HG03039 (cell line): ENCODE data around the gene IRF8.
"Not testable (repeated sequence)": the region's sequence is repeated elsewhere in the genome, so short reads cannot be mapped to it uniquely, and the experiment has no call there.

Experiments used
- ATAC-seq: cut with Tn5 transposase; IDR thresholded peaks from one replicate; pipeline ENCODE4 v1.9.1; 2021; ENCODE audit warnings: mild to moderate bottlenecking, moderate library complexity; ENCODE audit not compliant: unreplicated experiment

The IRF8 gene, protein sequence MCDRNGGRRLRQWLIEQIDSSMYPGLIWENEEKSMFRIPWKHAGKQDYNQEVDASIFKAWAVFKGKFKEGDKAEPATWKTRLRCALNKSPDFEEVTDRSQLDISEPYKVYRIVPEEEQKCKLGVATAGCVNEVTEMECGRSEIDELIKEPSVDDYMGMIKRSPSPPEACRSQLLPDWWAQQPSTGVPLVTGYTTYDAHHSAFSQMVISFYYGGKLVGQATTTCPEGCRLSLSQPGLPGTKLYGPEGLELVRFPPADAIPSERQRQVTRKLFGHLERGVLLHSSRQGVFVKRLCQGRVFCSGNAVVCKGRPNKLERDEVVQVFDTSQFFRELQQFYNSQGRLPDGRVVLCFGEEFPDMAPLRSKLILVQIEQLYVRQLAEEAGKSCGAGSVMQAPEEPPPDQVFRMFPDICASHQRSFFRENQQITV

DNA sequence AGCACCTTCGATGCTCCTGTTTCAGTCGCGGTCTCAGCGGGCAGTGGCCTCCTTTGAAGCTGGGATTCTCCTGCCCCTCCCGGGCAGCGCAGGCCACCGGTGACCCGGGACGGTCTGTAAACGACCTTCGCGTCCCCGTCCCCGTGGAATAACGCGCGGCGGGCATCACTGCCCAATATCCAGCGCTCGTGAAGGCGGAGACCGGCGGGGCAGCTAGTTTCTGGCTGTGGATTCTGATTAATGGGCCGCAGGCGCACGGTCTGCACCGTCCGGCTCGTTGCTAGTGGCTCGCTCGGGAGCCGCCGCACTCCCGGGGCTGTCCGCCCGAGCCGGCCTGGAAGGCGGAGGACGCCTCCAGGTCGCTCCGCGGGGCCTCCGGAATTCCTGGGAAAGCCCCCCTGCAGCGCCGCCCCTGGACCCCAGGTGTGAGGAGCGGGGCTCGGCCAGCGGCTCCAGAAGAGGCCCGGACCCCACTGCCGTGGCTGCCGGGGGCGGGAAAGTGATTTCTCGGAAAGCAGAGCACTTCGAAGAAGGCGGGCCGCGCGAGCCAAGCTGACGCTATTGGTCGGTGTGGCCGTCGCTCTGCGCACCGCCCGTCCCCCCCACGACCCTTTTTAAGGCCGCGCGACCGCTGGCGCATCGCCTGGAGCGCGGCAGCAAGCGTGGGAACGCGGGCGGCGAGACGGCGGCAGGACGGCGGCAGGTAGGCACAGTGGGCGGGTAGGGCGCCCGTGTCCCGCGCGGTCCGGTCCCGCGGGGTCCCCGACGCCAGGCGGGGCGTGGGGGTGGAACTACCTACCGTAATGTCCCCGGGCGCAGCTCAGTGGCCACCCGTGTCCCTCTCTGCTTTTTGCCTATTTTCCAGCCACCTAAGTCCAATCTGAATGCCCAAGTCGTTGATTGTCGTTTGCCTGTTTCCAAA, at the start of gene IRF8:
TSS of gene IRF8 (plus strand) at position 642 of the 922 bp plus-strand sequence. CDS start 3,854 bp downstream, outside the sequence.
- no peak for ATAC-seq

DNA sequence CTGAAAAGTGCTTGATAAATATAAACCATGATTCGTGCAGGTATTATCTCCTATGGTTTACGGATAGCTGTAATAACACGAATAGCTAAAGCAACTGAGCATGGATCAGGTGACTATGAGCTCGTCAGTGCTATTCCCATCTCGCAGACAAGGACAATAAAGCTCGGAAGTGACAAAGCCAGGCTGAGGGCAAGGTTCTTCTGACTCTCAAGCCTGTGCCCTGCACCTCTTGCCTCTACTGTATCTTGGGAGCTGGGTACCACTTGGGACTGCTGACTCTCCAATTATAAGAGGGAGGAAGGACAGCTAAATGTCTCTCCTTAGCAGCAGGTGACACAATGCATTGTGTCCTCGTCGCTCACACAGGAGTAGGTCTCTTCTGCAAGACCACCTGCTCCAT, 49.6 kb upstream of the IRF8 start:
- no peak for ATAC-seq

DNA sequence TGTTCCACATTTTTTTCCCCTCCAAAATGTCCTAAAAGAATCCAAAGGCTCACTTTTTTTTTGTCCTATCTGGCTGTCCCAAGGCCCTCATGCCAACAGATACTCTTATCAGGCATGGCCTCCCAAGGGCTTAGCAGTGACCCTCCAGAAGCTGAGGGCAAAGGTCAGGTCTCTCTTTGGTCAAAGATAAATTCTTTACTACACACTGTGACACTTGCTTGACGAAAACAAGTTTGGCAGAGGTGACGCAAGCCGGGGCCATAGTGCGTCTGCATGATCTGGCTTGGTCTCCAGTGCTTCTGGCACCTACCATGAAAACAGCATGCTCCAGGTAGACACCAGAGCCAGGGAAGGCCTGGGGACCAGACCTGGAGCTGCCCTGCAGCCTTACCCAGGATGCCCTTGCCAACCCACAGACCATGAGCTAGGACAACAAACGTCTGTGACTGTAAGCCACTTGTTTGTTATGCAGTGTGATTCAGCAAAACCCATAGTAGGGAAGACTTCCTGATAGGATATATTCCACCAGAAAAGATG, 48.5 kb upstream of the IRF8 start:
- ATAC-seq = no peak

DNA sequence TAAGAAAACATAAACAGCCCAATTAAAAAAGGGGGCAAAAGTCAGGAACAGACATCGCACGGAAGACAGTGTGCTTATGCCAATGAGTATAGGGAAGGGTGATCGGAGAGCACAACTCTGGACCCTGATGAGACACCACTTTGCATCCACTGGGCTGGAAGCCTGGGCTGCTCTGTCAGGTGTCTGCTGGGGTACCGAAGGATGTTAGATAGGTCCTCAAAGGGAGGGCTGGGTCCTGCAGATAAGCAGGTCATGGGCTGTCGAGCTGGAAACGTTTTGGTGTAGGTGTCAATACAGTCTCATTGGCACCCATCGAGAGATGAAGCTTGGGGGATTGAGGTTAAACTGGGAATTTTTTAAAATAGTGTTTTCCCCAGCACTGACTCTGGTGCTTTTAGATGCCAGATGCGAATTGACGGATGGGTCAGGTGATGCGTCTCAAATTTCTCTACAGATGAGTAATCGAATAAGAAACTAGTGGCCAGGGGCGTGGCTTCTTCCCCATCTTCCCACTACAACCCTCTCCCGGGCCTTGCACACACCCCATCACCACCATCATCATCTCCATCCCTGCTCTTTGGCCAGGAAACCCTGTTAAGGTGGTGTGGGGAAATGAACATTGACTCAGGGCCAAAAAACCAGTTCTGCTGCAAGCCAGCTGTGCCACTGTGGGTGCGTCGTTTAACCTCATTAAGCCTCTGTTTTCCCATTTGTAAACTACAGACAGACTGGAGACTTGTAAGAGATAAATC, 47.8 kb upstream of the IRF8 start:
- no peak for ATAC-seq

DNA sequence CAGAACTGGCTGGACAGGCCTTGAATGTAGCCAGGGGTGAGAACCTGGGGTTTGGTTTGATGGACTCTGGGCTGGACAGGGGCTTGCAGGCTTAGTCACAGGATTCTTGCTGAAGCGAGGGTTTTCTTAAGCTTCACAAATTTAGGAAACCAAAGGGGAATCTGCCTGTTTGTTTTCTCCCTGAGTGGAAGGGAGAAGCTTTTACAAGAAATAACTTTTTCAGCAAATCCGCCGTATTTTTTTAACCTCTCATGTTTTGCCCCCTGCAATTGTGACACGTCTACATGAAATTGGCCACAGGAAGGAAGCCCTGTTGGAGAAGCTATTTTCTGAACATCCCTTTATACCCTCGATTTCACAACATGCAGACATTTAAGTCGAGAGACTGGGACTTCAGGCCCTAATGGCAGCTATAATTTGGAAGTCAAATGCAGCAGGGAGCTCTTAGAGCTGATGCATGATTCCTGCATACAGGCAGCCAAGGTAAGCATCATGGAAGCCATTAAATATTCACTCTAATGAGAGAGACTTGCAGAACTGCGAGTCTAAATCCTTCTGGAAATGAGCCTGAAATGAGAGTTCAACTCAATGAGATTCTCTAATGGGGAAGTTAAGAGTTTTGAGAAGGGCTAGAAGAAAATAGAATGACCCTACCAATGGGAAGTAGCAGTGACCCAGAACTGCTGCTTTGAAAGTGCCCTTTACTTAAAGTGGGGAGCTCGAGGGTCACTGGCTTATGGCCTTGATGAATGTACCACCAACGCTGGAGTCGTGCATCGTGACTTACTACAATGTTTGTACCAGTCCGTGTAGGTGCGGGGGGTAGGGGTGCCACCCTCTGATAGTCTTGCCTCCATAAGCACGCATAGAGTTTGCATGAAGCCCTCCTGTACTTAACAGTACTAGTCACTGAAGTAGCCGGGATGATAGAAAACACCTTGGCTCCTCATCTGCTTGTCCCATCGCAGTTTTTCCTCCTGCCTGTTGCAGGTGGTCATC, 45.1 kb upstream of the IRF8 start:
- ATAC-seq = no peak

DNA sequence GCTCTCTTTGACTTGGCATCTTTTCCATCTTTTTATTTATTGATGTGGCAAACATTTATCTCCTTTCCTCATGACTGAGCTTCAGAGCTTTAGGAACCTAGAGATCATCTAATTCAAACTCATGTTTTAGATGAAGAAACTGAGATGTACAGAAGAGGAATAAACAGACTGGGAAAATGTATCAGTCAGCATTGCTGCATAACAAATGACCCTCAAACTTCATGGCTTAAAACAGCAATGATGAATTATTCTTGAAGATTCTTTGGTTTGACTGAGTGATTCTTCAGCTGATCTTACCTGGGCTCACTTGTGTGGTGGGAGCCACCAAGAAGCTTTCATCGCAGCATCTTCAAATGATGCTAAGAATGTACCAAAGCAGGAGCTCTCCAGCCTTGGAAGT, 44.0 kb upstream of the IRF8 start:
- ATAC-seq = no peak

DNA sequence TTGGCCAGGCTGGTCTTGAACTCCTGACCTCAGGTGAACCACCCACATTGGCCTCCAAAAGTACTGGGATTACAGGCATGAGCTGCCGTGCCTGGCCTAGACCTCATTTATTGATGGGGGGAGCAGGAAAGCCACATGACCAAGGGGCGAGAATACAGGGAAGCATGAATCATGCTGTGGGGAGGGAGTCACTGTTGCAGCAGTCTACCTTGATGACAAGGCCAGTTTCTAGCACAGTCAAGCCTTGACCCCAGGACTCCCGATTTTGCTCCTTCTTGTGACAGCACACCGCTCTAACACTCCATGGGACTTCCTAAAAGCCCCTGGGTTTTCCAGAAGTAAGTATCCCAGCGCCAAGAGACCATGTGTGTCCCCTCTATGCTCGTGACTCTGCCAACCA, 42.9 kb upstream of the IRF8 start:
- no peak for ATAC-seq

DNA sequence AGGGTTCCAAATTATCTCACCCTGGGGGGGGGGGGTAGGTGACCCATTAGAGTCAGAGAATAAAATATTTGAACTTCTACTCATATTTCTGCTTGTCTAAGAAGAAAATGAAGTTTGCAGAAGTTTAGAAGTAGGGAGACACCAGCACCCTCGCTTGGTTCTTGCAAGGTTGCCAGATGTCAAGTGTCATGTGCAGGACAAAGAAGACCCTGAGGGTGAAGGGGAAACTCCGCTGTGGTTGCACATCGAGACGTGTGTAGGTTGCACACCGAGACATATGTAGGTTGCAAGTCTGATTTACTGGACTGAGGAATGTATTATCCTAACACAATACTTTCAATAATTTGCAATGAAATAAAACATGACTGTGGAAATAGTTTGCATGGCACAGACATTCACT, 42.4 kb upstream of the IRF8 start:
- no peak for ATAC-seq

DNA sequence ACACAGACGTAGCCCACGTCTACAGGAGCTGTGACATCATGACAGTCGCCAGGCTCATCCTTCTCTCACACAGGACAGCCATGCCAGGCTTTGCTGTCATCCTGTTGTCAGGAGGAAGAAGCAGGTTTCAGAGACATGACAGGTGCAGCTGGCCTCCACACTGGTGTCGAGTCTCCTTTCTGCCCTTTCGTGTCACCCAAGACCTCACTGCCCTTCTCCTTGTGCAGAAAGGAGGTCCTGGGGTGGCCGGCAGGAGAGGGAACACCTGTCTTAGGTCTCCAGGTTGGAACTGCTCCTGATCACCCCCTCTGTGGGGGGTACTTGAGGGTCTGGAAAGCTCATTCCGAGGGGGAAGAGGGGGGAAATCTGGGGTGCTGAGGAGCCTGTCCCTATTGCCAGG, 41.6 kb upstream of the IRF8 start:
- no peak for ATAC-seq

DNA sequence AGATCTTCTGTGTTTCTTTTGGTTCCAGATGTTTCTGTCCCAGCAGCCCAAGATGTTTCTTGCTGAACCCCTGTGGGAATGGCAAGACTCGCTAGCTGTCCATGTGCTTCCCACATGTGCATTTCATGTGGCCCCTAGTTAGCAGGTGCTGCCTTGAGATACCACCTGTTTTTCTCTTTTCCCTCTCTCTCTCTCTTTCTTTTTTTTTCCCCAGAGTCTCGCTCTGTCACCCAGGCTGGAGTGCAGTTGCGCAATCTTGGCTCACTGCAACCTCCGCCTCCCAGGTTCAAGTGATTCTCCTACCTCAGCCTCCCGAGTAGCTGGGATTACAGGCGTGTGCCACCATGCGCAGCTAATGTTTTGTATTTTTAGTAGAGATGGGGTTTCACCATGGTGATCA, 40.4 kb upstream of the IRF8 start:
- ATAC-seq = not testable (repeated sequence)

DNA sequence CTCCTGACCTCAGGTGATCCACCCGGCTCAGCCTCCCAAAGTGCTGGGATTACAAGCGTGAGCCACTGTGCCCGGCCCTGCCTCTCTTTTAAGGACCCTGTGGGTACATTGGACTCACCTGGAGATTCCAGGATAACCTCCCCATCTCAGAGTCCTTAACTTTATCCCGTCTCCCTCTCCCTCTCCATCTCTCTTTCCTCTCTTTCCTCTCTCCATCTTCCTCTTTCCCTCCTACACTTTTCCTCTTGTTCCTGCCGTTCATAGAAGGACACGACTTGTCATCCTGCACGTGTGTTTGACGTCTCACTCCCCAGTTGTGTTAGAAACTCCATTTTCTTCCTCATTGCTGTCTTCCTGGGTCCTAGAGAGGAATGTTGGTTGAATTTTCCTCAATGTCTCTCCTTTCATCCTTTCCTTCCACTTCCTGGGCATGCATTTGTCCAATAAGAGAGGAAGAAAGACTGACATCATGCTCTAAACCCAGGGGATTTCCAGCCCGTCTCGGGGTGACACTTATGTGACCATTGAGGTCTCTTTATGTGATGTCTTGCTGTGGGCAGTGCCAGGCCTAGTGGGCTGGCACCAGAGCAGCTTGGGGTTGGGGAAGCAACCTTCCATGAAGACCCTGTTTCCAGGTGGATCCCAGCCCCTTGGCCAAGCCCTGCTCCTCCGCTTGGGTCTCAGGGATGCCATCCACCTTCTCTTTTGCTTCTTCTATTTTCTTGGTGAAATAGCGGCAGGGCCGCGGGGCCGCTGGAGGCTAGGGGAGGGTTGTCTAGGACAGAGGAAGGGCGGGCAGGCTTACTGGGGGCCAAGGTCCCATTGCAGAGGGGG, 39.8 kb upstream of the IRF8 start:
- ATAC-seq = no peak

DNA sequence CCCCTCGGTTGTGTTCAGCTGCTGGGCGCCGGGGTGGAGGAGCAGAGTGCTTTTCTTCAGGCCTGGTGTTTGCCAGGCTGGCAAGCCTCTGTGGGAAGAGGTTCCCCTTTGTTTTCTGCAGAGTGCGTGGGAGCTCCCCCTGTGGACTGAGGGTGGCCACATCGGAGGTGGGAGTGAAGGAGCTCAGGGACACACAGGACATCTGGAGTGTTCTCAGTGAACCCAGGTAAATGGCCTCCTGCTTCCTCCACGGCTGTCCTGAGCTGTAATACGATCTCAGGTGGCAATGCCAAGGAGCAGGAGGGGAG, 39.2 kb upstream of the IRF8 start:
- ATAC-seq = no peak

DNA sequence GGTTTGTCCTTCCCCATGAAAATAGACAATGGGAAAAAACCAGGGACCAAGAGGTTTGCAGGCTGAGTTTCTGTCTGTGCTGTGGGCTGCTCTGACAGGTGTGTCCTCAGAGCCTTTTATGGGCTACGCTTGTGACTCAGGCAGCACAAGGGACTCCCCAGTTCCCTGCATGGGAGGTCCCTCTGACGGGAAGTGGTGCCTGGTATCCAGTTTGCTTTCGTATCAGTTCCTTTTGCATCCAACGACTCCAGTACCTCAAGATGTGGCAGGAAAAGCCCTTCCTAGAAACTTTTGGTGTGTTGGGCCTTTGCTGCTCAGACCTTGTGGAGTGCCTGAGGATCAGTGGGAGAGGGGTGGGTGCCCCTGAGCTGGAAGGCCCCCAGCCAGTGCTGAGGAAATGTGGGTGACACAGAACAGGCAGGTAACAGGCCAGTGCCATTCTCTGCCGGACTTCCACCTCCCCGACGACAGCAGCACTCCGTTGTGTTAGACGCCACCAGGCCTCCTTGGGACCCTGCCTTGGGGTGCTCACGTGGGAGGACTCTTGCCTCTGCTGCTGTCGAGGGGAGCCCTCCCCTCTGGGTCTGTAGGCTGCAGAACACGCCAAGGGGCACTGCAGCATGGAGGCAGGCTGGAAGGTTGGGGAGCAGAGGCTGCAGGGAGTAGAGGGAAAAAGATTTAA, 38.4 kb upstream of the IRF8 start:
- no peak for ATAC-seq

DNA sequence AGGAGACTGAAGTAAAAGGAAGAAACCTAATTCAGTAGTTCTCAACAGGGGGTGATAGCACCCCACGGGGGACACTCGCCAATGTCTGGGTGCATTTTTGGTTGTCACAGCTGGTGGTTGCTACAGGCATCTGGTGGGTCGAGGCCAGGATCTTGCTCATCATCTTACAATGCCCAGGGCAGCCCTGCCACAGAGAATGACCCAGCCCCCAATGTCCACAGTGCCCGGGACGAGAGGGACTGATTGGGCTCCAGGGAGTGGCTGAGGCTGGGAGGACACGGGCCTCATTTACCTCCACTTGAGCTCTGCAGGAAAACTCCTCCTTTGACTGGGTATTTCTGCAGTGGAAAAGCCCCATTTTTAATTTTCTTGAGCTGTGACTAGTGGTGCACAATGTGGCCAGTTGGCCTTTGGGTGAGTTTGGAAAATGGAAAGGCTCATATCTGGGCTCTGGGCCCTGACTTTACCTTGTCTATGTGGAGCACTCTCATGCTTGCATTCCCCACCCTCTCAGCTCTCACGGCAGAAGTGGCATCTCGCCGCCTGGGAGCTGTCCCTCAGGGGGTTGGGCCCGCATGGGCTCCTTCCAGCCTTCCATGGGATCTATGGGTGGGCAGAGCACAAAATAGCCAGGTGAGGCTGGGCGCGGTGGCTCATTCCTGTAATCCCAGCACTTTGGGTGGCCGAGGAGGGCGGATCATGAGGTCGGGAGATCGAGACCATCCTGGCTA, 37.7 kb upstream of the IRF8 start:
- no peak for ATAC-seq

DNA sequence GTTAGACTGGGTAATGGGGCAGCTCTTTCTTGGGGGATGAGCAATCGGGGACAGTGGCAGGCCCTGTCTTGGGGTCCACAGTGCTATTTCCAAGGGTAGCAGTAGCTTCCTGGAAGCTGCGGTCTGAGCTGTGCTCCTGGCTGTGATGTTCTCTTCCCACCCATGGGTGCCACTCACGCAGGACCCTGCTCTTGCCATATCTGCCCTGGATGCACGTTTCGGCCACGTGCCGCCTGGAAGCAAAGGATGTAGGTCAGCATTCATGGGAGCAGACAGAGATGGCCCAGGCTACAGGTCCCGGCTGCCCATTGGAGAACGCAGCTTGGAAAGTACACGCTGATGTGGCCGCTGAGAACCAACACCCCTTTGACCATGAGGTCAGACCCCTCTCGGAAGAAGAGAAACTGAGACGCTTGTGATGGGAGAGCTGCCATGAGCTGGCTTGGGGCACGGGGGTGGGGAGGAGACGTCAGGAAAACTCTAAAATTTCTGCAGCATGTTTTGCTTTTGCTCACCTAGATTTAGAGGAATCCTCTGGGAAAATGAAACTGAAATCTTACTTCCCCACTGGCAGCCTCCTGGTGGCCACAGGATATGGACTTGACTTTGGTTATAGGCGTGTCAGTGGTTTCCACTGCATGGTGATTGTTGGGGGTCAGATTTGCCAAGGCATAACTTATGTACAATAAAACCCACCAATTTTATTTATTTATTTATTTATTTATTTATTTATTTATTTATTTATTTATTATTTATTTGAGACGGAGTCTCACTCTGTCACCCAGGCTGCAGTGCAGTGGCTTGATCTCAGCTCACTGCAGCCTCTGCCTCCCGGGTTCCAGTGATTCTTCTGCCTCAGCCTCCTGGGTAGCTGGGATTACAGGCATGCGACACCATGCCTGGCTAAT, 36.2 kb upstream of the IRF8 start:
- no peak for ATAC-seq

DNA sequence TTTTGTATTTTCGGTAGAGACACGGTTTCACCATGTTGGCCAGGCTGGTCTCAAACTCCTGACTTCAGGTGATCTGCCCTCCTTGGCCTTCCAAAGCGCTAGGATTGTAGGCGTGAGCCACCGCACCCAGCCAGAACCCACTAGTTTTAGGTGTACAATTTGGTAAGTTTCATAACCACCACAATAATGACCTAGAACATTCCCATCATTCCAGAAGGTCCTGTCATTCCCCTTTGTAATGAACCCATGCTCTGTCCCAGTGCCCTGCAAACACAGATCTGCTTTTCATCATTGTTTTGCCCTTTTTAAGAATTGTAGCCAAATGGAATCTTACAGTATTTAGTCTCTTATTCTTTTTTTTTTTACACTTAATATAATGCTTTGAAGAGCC, 35.6 kb upstream of the IRF8 start:
- ATAC-seq = no peak

DNA sequence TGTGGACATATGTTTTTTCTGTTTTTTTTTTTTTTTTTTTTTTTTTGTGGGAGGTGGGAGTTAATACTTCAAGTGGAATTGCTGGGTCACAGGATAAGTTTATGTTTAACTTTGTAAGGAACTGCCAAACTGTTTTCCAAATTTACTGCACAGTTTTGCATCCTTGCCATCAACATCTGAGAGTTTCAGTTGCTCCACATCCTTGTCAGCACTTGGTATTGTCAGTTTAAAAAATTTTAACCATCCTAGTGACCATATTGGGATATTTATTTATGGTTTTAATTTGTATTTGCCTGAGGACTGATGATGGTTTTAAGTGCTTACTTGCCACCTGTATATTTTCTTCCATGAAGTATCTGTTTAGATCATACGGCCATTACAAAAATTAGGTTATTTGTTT, 34.0 kb upstream of the IRF8 start:
- no peak for ATAC-seq
